ENCODE measurements around the gene SOBP. TPM values are rescaled to one million over a fixed set of nuclear protein-coding genes. Genes with fewer than 3 reads are reported as not detected.
"Not testable (repeated sequence)": the region's sequence is repeated elsewhere in the genome, so short reads cannot be mapped to it uniquely, and the experiment has no call there.

SOBP gene
- total RNA-seq, 4 donors from 2014 or later, result 16.2 to 29.9 (median 19.2) TPM

DNA sequence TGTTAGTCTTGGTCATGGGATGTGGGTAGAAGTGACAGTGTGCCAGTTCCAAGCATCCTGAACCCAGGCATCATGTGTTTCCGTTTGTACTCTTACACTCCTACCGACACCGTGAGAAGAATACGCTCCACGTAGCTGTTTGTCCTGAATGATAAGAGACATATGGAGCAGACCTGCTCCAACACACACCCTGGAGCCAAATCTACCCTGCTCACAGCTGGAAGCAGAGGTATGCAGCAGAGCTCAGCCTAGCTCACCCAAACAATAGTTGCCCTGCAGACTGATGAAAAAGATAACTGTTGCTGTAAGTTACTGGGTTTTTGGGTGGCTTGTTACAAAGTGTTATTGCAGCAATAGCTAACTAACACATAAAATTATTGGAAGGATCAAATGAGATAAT lies 16.3 kb upstream of the SOBP start:
- Histone ChIP-seq H3K9me3 (no peaks in the 10 kb centered on the region), H3K4me3 (no peak overlapping the region), H3K4me1 (no peaks in the 10 kb centered on the region), H3K27me3 (no peaks in the 10 kb centered on the region), H3K36me3 (no peaks in the 10 kb centered on the region), H3K27ac (no peak overlapping the region)
- no peak for ATAC-seq
- WGBS, 2 donors (ENCODE audit: low coverage in 1 of 2), result 32% methylated on average over 2 of the region's 5 CpGs; no CpG with 5 or more reads in 1 of the 2 donors
- TF ChIP-seq POLR2A (IDR thresholded peaks at IDR 0.05) (no peak), EP300 (IDR thresholded peaks at IDR 0.05) (no peak), POLR2AphosphoS5 (IDR thresholded peaks at IDR 0.05) (no peak)

DNA sequence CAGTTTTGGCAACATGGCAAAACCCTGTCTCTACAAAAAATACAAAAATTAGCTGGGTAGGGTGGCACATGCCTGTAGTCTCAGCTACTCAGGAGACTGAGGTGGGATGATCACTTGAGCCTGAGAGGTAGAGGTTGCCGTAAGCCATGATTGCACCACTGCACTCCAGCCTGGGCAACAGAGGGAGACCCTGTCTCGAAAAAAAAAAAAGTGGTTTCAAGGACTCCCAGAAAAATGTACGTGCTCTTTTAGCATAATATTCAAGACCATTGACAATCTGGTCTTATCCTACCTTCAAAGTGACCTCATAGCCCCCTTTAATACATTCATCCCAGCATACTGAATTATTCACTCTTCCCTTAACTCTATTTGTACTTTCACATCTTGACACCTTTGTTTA lies 14.6 kb upstream of the SOBP start:
- H3K27me3 ChIP-seq, H3K9me3 ChIP-seq, ATAC-seq, H3K36me3 ChIP-seq, H3K4me3 ChIP-seq, H3K4me1 ChIP-seq, H3K27ac ChIP-seq: not testable (repeated sequence)
- WGBS, 2 donors (ENCODE audit: low coverage in 1 of 2), result 84 to 97% methylated on average over 3 of the region's 3 CpGs

DNA sequence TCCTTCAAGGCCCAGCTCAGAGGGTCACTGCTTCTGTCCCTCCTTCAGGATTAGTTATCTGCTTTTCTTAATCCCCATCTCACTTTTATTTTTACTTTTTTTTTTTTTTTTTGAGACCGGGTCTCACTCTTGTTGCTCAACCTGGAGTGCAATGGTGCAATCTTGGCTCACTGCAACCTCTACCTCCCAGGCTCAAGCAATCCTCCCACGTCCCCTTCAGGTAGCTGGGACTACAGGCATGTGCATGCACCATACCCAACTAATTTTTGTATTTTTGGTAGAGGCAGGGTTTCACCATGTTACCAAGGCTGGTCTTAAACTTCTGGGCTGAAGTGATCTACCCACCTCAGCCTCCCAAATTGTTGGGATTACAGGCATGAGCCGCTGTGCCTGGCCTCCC lies 14.1 kb upstream of the SOBP start:
- H3K9me3 ChIP-seq, ATAC-seq, H3K4me1 ChIP-seq, H3K4me3 ChIP-seq, H3K27me3 ChIP-seq, H3K36me3 ChIP-seq, H3K27ac ChIP-seq: not testable (repeated sequence)
- WGBS, 2 donors (ENCODE audit: low coverage in 1 of 2), result 74 to 80% methylated on average over 1 to 3 of the region's 3 CpGs

DNA sequence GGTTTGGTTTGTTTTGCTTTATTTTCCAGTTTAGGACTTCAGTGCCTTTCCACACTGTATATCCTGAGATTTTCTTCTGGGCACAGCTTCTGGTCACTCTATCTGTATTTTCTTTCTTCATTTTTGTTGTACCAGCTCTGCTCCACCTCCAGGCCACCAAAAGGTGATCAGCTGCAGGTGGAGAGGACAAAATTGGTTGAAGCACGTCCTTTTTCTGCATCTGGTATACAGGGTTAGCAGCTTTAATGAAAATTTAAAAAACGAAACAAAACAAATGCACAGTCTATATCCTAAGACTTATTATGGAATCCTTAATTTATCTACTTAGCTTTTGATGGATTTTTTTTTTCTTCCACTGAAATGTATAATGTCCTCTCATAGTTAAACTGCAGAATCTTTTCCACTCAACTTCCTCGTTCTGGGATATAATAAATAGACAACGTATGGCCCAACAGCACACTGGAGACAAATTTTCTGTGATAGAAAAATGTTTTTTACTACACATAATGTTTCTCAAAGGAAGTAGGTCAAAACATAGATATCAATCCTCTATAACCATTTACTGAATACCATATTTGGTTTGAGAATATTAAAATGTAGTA lies 10.7 kb upstream of the SOBP start:
- no peak for ATAC-seq
- H3K9me3 ChIP-seq, result no peaks in the 10 kb centered on the region
- no peak overlapping the region for H3K27ac ChIP-seq
- 69 to 74% methylated on average over 4 of the region's 4 CpGs for WGBS, 2 donors (ENCODE audit: low coverage in 1 of 2)
- TF ChIP-seq EP300 (IDR thresholded peaks at IDR 0.05), result no peak
- no peak for TF ChIP-seq POLR2AphosphoS5 (IDR thresholded peaks at IDR 0.05)
- TF ChIP-seq POLR2A (IDR thresholded peaks at IDR 0.05), result no peak
- TF ChIP-seq, protein P1, sequence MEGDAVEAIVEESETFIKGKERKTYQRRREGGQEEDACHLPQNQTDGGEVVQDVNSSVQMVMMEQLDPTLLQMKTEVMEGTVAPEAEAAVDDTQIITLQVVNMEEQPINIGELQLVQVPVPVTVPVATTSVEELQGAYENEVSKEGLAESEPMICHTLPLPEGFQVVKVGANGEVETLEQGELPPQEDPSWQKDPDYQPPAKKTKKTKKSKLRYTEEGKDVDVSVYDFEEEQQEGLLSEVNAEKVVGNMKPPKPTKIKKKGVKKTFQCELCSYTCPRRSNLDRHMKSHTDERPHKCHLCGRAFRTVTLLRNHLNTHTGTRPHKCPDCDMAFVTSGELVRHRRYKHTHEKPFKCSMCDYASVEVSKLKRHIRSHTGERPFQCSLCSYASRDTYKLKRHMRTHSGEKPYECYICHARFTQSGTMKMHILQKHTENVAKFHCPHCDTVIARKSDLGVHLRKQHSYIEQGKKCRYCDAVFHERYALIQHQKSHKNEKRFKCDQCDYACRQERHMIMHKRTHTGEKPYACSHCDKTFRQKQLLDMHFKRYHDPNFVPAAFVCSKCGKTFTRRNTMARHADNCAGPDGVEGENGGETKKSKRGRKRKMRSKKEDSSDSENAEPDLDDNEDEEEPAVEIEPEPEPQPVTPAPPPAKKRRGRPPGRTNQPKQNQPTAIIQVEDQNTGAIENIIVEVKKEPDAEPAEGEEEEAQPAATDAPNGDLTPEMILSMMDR (IDR thresholded peaks at IDR 0.05), result no peak
- no peak overlapping the region for H3K4me3 ChIP-seq
- H3K27me3 ChIP-seq, result no peaks in the 10 kb centered on the region
- H3K36me3 ChIP-seq, result no peaks in the 10 kb centered on the region
- H3K4me1 ChIP-seq, result no peaks in the 10 kb centered on the region

DNA sequence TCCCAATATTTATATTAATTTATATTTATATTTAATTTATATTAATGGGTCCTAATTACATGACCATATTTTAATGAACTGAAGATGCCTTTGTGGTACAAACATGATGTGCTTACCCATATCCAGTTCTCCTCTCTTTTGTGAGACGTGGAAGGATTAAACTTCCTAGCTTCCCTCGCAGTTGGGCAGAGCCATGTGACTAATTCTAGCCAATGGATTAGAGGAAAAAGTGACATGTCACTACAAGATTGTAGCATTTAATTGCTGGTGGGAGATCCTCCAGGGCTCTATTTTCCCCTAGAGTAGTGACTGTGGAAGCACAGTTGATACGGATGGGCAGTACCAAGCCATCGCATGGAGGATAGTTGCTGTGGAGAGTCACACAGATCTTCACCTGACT lies 4.8 kb upstream of the SOBP start:
- no peak for TF ChIP-seq POLR2AphosphoS5 (IDR thresholded peaks at IDR 0.05)
- TF ChIP-seq, protein P1 (IDR thresholded peaks at IDR 0.05), result no peak
- H3K27ac ChIP-seq, result no peak overlapping the region

DNA sequence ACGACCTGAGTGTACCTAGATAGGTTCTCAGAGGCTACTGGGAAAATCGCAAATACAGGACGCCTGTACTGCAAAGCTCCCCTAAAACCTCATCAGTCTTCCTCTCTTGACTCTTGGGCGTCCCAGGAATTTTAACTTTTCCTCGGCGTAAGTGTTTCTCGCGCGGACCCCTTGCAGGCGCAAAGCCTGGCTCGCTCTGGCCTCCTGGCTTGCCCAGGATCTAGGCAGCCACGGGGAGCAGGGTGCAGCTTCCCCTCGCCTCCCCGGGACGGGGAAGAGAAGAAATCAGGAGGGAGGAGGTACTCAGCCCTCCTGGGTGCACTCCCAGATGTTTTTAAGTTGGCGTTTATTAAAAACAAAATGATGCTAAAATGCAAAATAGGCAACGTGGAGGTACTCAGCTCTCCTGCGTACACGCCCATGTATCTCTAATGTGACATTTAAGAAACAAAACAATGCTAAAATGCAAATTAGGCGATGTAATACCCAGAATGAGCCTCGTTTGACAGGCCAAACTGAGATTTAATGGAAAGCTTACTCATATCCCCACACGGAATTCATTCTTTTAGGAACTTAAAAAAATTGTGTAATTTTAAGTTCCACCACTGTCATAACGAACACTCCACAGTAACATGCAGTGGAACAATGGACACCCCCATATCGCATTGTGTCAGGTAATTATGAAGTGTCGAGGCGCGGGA lies 1.6 kb upstream of the SOBP start:
- WGBS, 2 donors (ENCODE audit: low coverage in 1 of 2), result 3 to 6% methylated on average over 7 to 8 of the region's 27 CpGs
- peak overlapping the region in 3 of 4 donors; percentile 82 to 93 (median 93) for H3K27ac ChIP-seq
- peaks cover 0 to 38% (median 15%) of the 10 kb centered on the region in 3 donors for H3K4me1 ChIP-seq
- H3K27me3 ChIP-seq, result no peaks in the 10 kb centered on the region
- no peaks in the 10 kb centered on the region for H3K9me3 ChIP-seq
- TF ChIP-seq, protein P1 (IDR thresholded peaks at IDR 0.05), result no peak
- TF ChIP-seq POLR2AphosphoS5 (IDR thresholded peaks at IDR 0.05), result no peak
- TF ChIP-seq POLR2A (IDR thresholded peaks at IDR 0.05), result no peak
- no peak for TF ChIP-seq EP300 (IDR thresholded peaks at IDR 0.05)
- no peaks in the 10 kb centered on the region for H3K36me3 ChIP-seq
- peak overlapping the region; percentile 61 to 85 for H3K4me3 ChIP-seq
- ATAC-seq, result no peak

More for the DNA sequence above, 4.8 kb upstream of the SOBP start:
- no peaks in the 10 kb centered on the region for H3K27me3 ChIP-seq
- H3K4me1 ChIP-seq, result peaks cover 0 to 12% (median 11%) of the 10 kb centered on the region in 3 donors
- ATAC-seq, result no peak
- 64 to 86% methylated on average over 2 to 3 of the region's 4 CpGs for WGBS, 2 donors (ENCODE audit: low coverage in 1 of 2)
- no peaks in the 10 kb centered on the region for H3K36me3 ChIP-seq
- H3K9me3 ChIP-seq, result no peaks in the 10 kb centered on the region
- H3K4me3 ChIP-seq, result no peak overlapping the region
